ENCODE data around the gene RTP3.

The RTP3 gene

GRCh38 chr3:46479696-46480095, 18.1 kb upstream of the RTP3 start:
- no peak overlapping the region for H2AFZ ChIP-seq (ENCODE audit: low read length)
- H3K4me1 ChIP-seq (ENCODE audit: low read length) = no peaks in the 10 kb centered on the region
- H3K9me2 ChIP-seq (replicated peaks; ENCODE audit: insufficient read depth, low read length) = no peaks in the 10 kb centered on the region
- no peak overlapping the region for H3K9ac ChIP-seq (ENCODE audit: low read length)
- H3K27me3 ChIP-seq (replicated peaks; ENCODE audit: insufficient read depth, low read length) = no peaks in the 10 kb centered on the region
- H3K4me3 ChIP-seq (ENCODE audit: low read length) = no peak overlapping the region
- no peak overlapping the region for H3K4me2 ChIP-seq (ENCODE audit: low read depth, low read length)
- H3K36me3 ChIP-seq (replicated peaks; ENCODE audit: insufficient read depth, low read length) = no peaks in the 10 kb centered on the region
- DNase-seq = no peak
- H3K9me3 ChIP-seq (replicated peaks; ENCODE audit: insufficient read depth, low read length) = no peaks in the 10 kb centered on the region
- TF ChIP-seq EZH2 (optimal IDR thresholded peaks at IDR 0.05; ENCODE audit: low read depth, low read length) (no peak), CTCF (IDR thresholded peaks at IDR 0.05; ENCODE audit: low read length) (no peak), EZH2phosphoT487 (IDR thresholded peaks at IDR 0.05; ENCODE audit: low read length) (no peak)
- H3K79me2 ChIP-seq (ENCODE audit: low read length) = no peaks in the 10 kb centered on the region
- H3F3A ChIP-seq (ENCODE audit: insufficient read depth, low read length) = no peaks in the 10 kb centered on the region
- no peaks in the 10 kb centered on the region for H4K20me1 ChIP-seq (ENCODE audit: insufficient read depth, low read length)
- no peak overlapping the region for H3K27ac ChIP-seq (ENCODE audit: low read length)

- no peaks in the 10 kb centered on the region for H3K79me2 ChIP-seq (ENCODE audit: low read length)
- H3K36me3 ChIP-seq (replicated peaks; ENCODE audit: insufficient read depth, low read length) = no peaks in the 10 kb centered on the region
- no peak overlapping the region for H3K4me2 ChIP-seq (ENCODE audit: low read depth, low read length)
- H3K27ac ChIP-seq (ENCODE audit: low read length) = no peak overlapping the region
- no peak for DNase-seq
- TF ChIP-seq CTCF (IDR thresholded peaks at IDR 0.05; ENCODE audit: low read length) (no peak), EZH2phosphoT487 (IDR thresholded peaks at IDR 0.05; ENCODE audit: low read length) (no peak), EZH2 (optimal IDR thresholded peaks at IDR 0.05; ENCODE audit: low read depth, low read length) (no peak)
- no peak overlapping the region for H3K9ac ChIP-seq (ENCODE audit: low read length)
- no peaks in the 10 kb centered on the region for H3K27me3 ChIP-seq (replicated peaks; ENCODE audit: insufficient read depth, low read length)
- H4K20me1 ChIP-seq (ENCODE audit: insufficient read depth, low read length) = no peaks in the 10 kb centered on the region
- no peaks in the 10 kb centered on the region for H3K9me2 ChIP-seq (replicated peaks; ENCODE audit: insufficient read depth, low read length)
- no peak overlapping the region for H3K4me3 ChIP-seq (ENCODE audit: low read length)
- no peaks in the 10 kb centered on the region for H3K9me3 ChIP-seq (replicated peaks; ENCODE audit: insufficient read depth, low read length)
- H3K4me1 ChIP-seq (ENCODE audit: low read length) = no peaks in the 10 kb centered on the region
- no peaks in the 10 kb centered on the region for H3F3A ChIP-seq (ENCODE audit: insufficient read depth, low read length)
- H2AFZ ChIP-seq (ENCODE audit: low read length) = no peak overlapping the region
Observed at GRCh38 chr3:46480491-46481195, 17.1 kb upstream of the RTP3 start.

GRCh38 chr3:46481636-46482035, 16.1 kb upstream of the RTP3 start:
- no peak for DNase-seq
- Histone ChIP-seq H3F3A (ENCODE audit: insufficient read depth, low read length) (no peaks in the 10 kb centered on the region), H3K36me3 (replicated peaks; ENCODE audit: insufficient read depth, low read length) (no peaks in the 10 kb centered on the region), H3K79me2 (ENCODE audit: low read length) (no peaks in the 10 kb centered on the region), H3K9ac (ENCODE audit: low read length) (no peak overlapping the region), H3K4me2 (ENCODE audit: low read depth, low read length) (no peak overlapping the region), H3K27me3 (replicated peaks; ENCODE audit: insufficient read depth, low read length) (no peaks in the 10 kb centered on the region), H3K27ac (ENCODE audit: low read length) (no peak overlapping the region), H3K4me1 (ENCODE audit: low read length) (no peaks in the 10 kb centered on the region), H3K9me3 (replicated peaks; ENCODE audit: insufficient read depth, low read length) (no peaks in the 10 kb centered on the region), H3K4me3 (ENCODE audit: low read length) (no peak overlapping the region), H2AFZ (ENCODE audit: low read length) (no peak overlapping the region), H4K20me1 (ENCODE audit: insufficient read depth, low read length) (no peaks in the 10 kb centered on the region), H3K9me2 (replicated peaks; ENCODE audit: insufficient read depth, low read length) (no peaks in the 10 kb centered on the region)
- no peak for TF ChIP-seq CTCF (IDR thresholded peaks at IDR 0.05; ENCODE audit: low read length)
- TF ChIP-seq EZH2 (optimal IDR thresholded peaks at IDR 0.05; ENCODE audit: low read depth, low read length) = no peak
- TF ChIP-seq EZH2phosphoT487 (IDR thresholded peaks at IDR 0.05; ENCODE audit: low read length) = no peak

Measured in MM.1S (cell line).